Testis (tissue), 3 donors: ENCODE measurements around the gene CREG1. TPM values are rescaled to one million over a fixed set of nuclear protein-coding genes. Genes with fewer than 3 reads are reported as not detected.

Source experiments
- DNase-seq: peaks from one replicate; pipeline ENCODE4 v3.0.0-alpha.2; 2019
- H3K27ac ChIP-seq, 2 donors: fragments of 200-600 bp; sonication (generic); one replicate each; pipeline ENCODE4 v1.5.1; 2019
- H3K27me3 ChIP-seq: fragments of 200-600 bp; sonication (generic); one replicate; pipeline ENCODE4 v1.5.1; 2019
- H3K36me3 ChIP-seq: fragments of 200-600 bp; sonication (generic); one replicate; pipeline ENCODE4 v1.5.1; 2017; ENCODE audit warnings: low read depth; ENCODE audit errors: missing control alignments
- H3K4me1 ChIP-seq: fragments of 200-600 bp; sonication (generic); one replicate; pipeline ENCODE4 v1.5.1; 2019
- H3K4me3 ChIP-seq, 2 donors: fragments of 200-600 bp; sonication (generic); one replicate each; pipeline ENCODE4 v1.5.1; 2017 to 2019
- H3K9me3 ChIP-seq: fragments of 200-600 bp; sonication (generic); one replicate; pipeline ENCODE4 v1.5.1; 2017
- CTCF ChIP-seq, 3 experiments: fragments of 450-650 bp in 2 of 3; fragments of 200-600 bp in 1 of 3; sonication (generic) in 1 of 3; IDR thresholded peaks; one replicate each; pipeline ENCODE4 v1.5.1; 2016 to 2019; ENCODE audit warnings: antibody characterized with exemption in 3 of 3, mild to moderate bottlenecking in 2 of 3, moderate library complexity in 1 of 3
- POLR2A ChIP-seq: fragments of 450-650 bp; IDR thresholded peaks from one replicate; pipeline ENCODE4 v1.6.1; 2017; ENCODE audit warnings: antibody characterized with exemption, mild to moderate bottlenecking, moderate library complexity
- WGBS, 2 donors: methylation state at CpG; one replicate each; pipeline ENCODE4 v1.1.5; 2018; 5-methylcytosine and 5-hydroxymethylcytosine counted together
- intact Hi-C: fragments of 100-400 bp; cut with DNase I; formaldehyde crosslinking; loops from one replicate; pipeline ENCODE4 v1.15.1; 2023; ENCODE audit warnings: low total_unique reads
- polyA plus RNA-seq: library from polyadenylated mRNA; stranded (reverse); fragments of 350-450 nt; fragmentation: Illumina TruSeq; extraction: RNeasy Lipid Tissue Mini Kit (QIAGEN cat#74804); gene quantifications from one replicate; pipeline ENCODE4 v1.2.3, GENCODE V29; 2014; ENCODE audit warnings: low read depth, low replicate concordance; ENCODE audit not compliant: insufficient read depth
- total RNA-seq, 2 donors: library from RNA; depleted of rRNA; stranded (reverse); fragments of >200 nt; gene quantifications; one replicate each; pipeline ENCODE4 v1.2.3, GENCODE V29; 2016

Gene CREG1
- total and polyA plus RNA-seq, 3 donors from 2014 or later: 82.4 to 215 (median 181) TPM

GRCh38 chr1:167496797-167497619 lies 56.6 kb downstream of the CREG1 start:
- H3K9me3 ChIP-seq: no peaks in the 10 kb centered on the region
- H3K4me3 ChIP-seq: no peak overlapping the region
- H3K36me3 ChIP-seq: no peaks in the 10 kb centered on the region
- H3K4me1 ChIP-seq: no peaks in the 10 kb centered on the region
- TF ChIP-seq CTCF (IDR thresholded peaks at IDR 0.05): no peak
- TF ChIP-seq POLR2A: no peak
- intact Hi-C loops: no loop called here
- WGBS, 2 donors: 88 to 93% methylated on average over 11 of the region's 11 CpGs
- no peak for DNase-seq
- no peak overlapping the region for H3K27ac ChIP-seq
- no peaks in the 10 kb centered on the region for H3K27me3 ChIP-seq

GRCh38 chr1:167493372-167493771 lies 60.2 kb downstream of the CREG1 start:
- no peak overlapping the region for H3K4me3 ChIP-seq

GRCh38 chr1:167492481-167492910 lies 61.1 kb downstream of the CREG1 start:
- no peaks in the 10 kb centered on the region for H3K9me3 ChIP-seq
- DNase-seq: no peak
- H3K4me1 ChIP-seq: no peaks in the 10 kb centered on the region
- TF ChIP-seq CTCF (IDR thresholded peaks at IDR 0.05) (no peak), POLR2A (no peak)
- H3K4me3 ChIP-seq: no peak overlapping the region
- H3K27ac ChIP-seq: no peak overlapping the region
- no peaks in the 10 kb centered on the region for H3K27me3 ChIP-seq
- intact Hi-C loops: no loop called here
- 79 to 85% methylated on average over 5 of the region's 5 CpGs for WGBS, 2 donors
- no peaks in the 10 kb centered on the region for H3K36me3 ChIP-seq

More at GRCh38 chr1:167493372-167493771, 60.2 kb downstream of the CREG1 start:
- Histone ChIP-seq H3K36me3 (no peaks in the 10 kb centered on the region), H3K27me3 (no peaks in the 10 kb centered on the region), H3K27ac (no peak overlapping the region), H3K9me3 (no peaks in the 10 kb centered on the region), H3K4me1 (no peaks in the 10 kb centered on the region)
- intact Hi-C loops: no loop called here
- no peak for DNase-seq
- no peak for TF ChIP-seq POLR2A
- WGBS, 2 donors: 97 to 100% methylated on average over 2 of the region's 2 CpGs

GRCh38 chr1:167491586-167492461 lies 61.7 kb downstream of the CREG1 start:
- TF ChIP-seq POLR2A: no peak
- TF ChIP-seq CTCF (IDR thresholded peaks at IDR 0.05): no peak
- no peaks in the 10 kb centered on the region for H3K36me3 ChIP-seq
- no peaks in the 10 kb centered on the region for H3K4me1 ChIP-seq
- H3K27me3 ChIP-seq: no peaks in the 10 kb centered on the region
- DNase-seq: no peak
- no peaks in the 10 kb centered on the region for H3K9me3 ChIP-seq
- WGBS, 2 donors: 80 to 82% methylated on average over 12 of the region's 12 CpGs
- intact Hi-C loops: no loop called here
- no peak overlapping the region for H3K27ac ChIP-seq
- H3K4me3 ChIP-seq: no peak overlapping the region

Other genes starting within 250 kb of the CREG1 start
- gene CD247, start 35.2 kb downstream of the CREG1 start, total RNA-seq: 1 to 10 TPM in 1 of 2 donors, under 1 TPM in 1; 0.47 to 1.1 TPM
- 2.5 TPM for gene CD247, start 35.2 kb downstream of the CREG1 start, polyA plus RNA-seq
- 10 to 100 TPM; 13.8 to 24.7 TPM for gene RCSD1, start 76.5 kb upstream of the CREG1 start, total RNA-seq
- gene RCSD1, start 76.5 kb upstream of the CREG1 start, polyA plus RNA-seq: 14.1 TPM
- 100 to 1,000 TPM; 154 to 160 TPM for gene MPZL1, start 168.2 kb upstream of the CREG1 start, total RNA-seq
- 148 TPM for gene MPZL1, start 168.2 kb upstream of the CREG1 start, polyA plus RNA-seq